ENCODE results near the gene PTPN14. TPM values are rescaled to one million over a fixed set of nuclear protein-coding genes. Genes with fewer than 3 reads are reported as not detected.

The PTPN14 gene
- polyA plus RNA-seq, 1 donor from 2014 or later, result 0.07 TPM

DNA sequence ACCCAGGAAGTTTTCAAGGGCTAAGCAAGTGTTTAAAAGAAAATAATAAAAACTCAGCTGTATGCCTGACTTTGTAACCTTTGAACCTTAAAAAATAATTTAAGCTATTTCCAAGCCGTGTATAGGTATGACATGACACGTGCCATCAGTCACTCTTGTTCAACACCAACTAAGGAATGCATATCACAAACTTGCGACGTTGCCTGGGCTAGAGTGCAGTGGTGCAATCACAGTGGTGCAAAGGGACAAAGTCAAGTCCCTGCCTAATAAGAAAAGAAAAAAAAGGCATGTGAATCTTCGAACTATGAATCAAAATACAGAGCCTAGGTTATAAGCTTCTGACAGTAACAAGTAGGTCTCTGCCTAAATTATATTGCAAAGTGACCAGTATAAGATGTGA is 191.3 kb downstream of the PTPN14 start:
- Histone ChIP-seq H3K4me3 (ENCODE audit: low read length) (no peak overlapping the region), H3K9me2 (ENCODE audit: insufficient read depth, low read length) (no peaks in the 10 kb centered on the region), H3K27me3 (ENCODE audit: insufficient read depth, low read depth, low read length) (no peaks in the 10 kb centered on the region), H3K9me3 (ENCODE audit: low read length) (no peaks in the 10 kb centered on the region), H3K36me3 (ENCODE audit: insufficient read depth, low read length) (no peaks in the 10 kb centered on the region), H3K4me2 (ENCODE audit: low read length) (no peak overlapping the region), H3K27ac (ENCODE audit: low read length) (no peak overlapping the region), H4K20me1 (ENCODE audit: insufficient read depth) (no peaks in the 10 kb centered on the region), H3K79me2 (replicated peaks; ENCODE audit: insufficient read depth, low read length) (no peaks in the 10 kb centered on the region), H2AFZ (ENCODE audit: low read depth, low read length) (no peak overlapping the region), H3K9ac (ENCODE audit: low read length) (no peak overlapping the region), H3F3A (ENCODE audit: insufficient read depth, low read length, poor library complexity, severe bottlenecking) (no peaks in the 10 kb centered on the region)
- TF ChIP-seq RAD21 (conservative IDR thresholded peaks at IDR 0.05), result no peak
- no peak for TF ChIP-seq SMC3 (conservative IDR thresholded peaks at IDR 0.05; ENCODE audit: poor library complexity)
- TF ChIP-seq, protein P1, sequence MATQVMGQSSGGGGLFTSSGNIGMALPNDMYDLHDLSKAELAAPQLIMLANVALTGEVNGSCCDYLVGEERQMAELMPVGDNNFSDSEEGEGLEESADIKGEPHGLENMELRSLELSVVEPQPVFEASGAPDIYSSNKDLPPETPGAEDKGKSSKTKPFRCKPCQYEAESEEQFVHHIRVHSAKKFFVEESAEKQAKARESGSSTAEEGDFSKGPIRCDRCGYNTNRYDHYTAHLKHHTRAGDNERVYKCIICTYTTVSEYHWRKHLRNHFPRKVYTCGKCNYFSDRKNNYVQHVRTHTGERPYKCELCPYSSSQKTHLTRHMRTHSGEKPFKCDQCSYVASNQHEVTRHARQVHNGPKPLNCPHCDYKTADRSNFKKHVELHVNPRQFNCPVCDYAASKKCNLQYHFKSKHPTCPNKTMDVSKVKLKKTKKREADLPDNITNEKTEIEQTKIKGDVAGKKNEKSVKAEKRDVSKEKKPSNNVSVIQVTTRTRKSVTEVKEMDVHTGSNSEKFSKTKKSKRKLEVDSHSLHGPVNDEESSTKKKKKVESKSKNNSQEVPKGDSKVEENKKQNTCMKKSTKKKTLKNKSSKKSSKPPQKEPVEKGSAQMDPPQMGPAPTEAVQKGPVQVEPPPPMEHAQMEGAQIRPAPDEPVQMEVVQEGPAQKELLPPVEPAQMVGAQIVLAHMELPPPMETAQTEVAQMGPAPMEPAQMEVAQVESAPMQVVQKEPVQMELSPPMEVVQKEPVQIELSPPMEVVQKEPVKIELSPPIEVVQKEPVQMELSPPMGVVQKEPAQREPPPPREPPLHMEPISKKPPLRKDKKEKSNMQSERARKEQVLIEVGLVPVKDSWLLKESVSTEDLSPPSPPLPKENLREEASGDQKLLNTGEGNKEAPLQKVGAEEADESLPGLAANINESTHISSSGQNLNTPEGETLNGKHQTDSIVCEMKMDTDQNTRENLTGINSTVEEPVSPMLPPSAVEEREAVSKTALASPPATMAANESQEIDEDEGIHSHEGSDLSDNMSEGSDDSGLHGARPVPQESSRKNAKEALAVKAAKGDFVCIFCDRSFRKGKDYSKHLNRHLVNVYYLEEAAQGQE (IDR thresholded peaks at IDR 0.05; ENCODE audit: borderline replicate concordance), result no peak
- TF ChIP-seq, protein P2, sequence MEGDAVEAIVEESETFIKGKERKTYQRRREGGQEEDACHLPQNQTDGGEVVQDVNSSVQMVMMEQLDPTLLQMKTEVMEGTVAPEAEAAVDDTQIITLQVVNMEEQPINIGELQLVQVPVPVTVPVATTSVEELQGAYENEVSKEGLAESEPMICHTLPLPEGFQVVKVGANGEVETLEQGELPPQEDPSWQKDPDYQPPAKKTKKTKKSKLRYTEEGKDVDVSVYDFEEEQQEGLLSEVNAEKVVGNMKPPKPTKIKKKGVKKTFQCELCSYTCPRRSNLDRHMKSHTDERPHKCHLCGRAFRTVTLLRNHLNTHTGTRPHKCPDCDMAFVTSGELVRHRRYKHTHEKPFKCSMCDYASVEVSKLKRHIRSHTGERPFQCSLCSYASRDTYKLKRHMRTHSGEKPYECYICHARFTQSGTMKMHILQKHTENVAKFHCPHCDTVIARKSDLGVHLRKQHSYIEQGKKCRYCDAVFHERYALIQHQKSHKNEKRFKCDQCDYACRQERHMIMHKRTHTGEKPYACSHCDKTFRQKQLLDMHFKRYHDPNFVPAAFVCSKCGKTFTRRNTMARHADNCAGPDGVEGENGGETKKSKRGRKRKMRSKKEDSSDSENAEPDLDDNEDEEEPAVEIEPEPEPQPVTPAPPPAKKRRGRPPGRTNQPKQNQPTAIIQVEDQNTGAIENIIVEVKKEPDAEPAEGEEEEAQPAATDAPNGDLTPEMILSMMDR (IDR thresholded peaks at IDR 0.05; ENCODE audit: poor library complexity, severe bottlenecking), result no peak
- no peak for TF ChIP-seq MXI1 (conservative IDR thresholded peaks at IDR 0.05; ENCODE audit: poor library complexity, severe bottlenecking)
- TF ChIP-seq EP300 (conservative IDR thresholded peaks at IDR 0.05; ENCODE audit: poor library complexity, severe bottlenecking), result no peak
- no peak for TF ChIP-seq EZH2 (IDR thresholded peaks at IDR 0.05; ENCODE audit: borderline replicate concordance, insufficient read depth, low read length, poor library complexity, severe bottlenecking)
- TF ChIP-seq TAF1 (IDR thresholded peaks at IDR 0.05; ENCODE audit: low read depth), result no peak
- no peak for TF ChIP-seq POLR2AphosphoS5 (IDR thresholded peaks at IDR 0.05)

DNA sequence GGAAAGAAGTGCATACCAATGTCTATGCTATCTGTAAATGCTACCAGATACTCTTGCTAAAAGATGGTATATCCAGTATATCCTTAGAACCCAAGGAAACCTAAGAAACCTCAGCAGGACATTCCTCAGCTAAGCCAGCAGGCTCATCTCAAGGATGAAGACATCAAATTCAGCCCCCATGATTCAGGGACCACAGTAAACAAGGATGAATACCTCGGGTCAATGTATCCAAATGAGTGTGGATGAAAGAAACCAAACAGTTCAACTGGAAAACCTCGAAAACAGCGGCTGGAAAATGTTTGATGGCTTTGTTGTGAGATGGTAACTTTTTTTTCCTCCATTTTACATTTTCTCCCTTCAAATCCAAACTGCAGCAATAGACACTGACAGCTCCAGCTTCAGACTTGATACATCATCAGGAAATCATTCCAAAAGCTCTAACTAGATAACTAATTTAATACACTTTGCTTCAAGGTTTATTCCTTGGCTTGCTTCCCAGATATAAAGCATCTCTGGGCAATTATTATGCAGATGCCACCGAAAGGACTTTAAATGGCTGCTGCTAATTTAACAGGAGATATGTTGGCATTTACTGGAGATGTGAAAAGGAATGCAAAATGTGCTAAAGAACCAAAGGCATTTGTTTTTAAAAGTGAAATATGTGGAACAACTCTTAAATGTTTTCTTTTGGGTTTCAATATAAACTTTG is 196.8 kb downstream of the PTPN14 start:
- H3K79me2 ChIP-seq (replicated peaks; ENCODE audit: insufficient read depth, low read length), result no peaks in the 10 kb centered on the region
- no peaks in the 10 kb centered on the region for H3F3A ChIP-seq (ENCODE audit: insufficient read depth, low read length, poor library complexity, severe bottlenecking)
- no peak overlapping the region for H3K9ac ChIP-seq (ENCODE audit: low read length)
- H3K4me2 ChIP-seq (ENCODE audit: low read length), result no peak overlapping the region
- no peaks in the 10 kb centered on the region for H4K20me1 ChIP-seq (ENCODE audit: insufficient read depth)
- H3K27me3 ChIP-seq (ENCODE audit: insufficient read depth, low read depth, low read length), result no peaks in the 10 kb centered on the region
- no peaks in the 10 kb centered on the region for H3K9me3 ChIP-seq (ENCODE audit: low read length)
- H3K36me3 ChIP-seq (ENCODE audit: insufficient read depth, low read length), result no peaks in the 10 kb centered on the region
- no peak overlapping the region for H2AFZ ChIP-seq (ENCODE audit: low read depth, low read length)
- H3K27ac ChIP-seq (ENCODE audit: low read length), result no peak overlapping the region
- no peak for TF ChIP-seq POLR2AphosphoS5 (IDR thresholded peaks at IDR 0.05)
- TF ChIP-seq SMC3 (conservative IDR thresholded peaks at IDR 0.05; ENCODE audit: poor library complexity), result no peak
- TF ChIP-seq EZH2 (IDR thresholded peaks at IDR 0.05; ENCODE audit: borderline replicate concordance, insufficient read depth, low read length, poor library complexity, severe bottlenecking), result no peak
- no peak for TF ChIP-seq RAD21 (conservative IDR thresholded peaks at IDR 0.05)
- no peak for TF ChIP-seq MXI1 (conservative IDR thresholded peaks at IDR 0.05; ENCODE audit: poor library complexity, severe bottlenecking)
- TF ChIP-seq EP300 (conservative IDR thresholded peaks at IDR 0.05; ENCODE audit: poor library complexity, severe bottlenecking), result no peak
- TF ChIP-seq, protein P2 (IDR thresholded peaks at IDR 0.05; ENCODE audit: poor library complexity, severe bottlenecking), result no peak
- TF ChIP-seq, protein P1 (IDR thresholded peaks at IDR 0.05; ENCODE audit: borderline replicate concordance), result no peak
- TF ChIP-seq TAF1 (IDR thresholded peaks at IDR 0.05; ENCODE audit: low read depth), result no peak
- H3K9me2 ChIP-seq (ENCODE audit: insufficient read depth, low read length), result no peaks in the 10 kb centered on the region
- H3K4me3 ChIP-seq (ENCODE audit: low read length), result no peak overlapping the region

Measured in neural cell (in vitro differentiated cells).